Medulla oblongata (tissue), 1 donor: ENCODE data around the gene SASH3.

ENCODE experiments used
- DNase-seq: peaks from one replicate; pipeline ENCODE4 v3.0.0-alpha.2; 2015; ENCODE audit errors: extremely low spot score

Gene SASH3

DNA sequence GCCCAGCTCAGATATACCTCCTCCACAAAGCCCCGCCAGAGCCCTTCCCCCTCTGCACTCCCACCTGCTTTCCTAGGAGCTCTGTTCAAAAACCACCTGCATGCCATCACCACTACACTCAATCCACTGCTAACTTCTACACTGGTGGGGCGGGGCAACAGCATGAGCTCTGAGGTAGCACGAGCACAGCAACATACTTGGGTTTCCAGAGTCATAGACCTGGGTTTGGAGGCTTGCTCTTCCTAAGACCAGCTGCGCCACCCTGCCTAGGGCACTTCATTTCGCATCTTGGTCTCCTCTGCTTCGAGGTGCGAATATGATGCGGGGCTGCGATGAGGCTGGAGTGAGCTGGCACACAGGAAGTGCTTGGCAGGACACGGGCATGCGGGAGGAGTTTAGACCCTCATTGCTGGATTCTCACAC lies 3.6 kb downstream of the SASH3 start:
- no peak for DNase-seq

GRCh38 chrX:129784371-129784770 lies 4.6 kb downstream of the SASH3 start:
- no peak for DNase-seq

DNA sequence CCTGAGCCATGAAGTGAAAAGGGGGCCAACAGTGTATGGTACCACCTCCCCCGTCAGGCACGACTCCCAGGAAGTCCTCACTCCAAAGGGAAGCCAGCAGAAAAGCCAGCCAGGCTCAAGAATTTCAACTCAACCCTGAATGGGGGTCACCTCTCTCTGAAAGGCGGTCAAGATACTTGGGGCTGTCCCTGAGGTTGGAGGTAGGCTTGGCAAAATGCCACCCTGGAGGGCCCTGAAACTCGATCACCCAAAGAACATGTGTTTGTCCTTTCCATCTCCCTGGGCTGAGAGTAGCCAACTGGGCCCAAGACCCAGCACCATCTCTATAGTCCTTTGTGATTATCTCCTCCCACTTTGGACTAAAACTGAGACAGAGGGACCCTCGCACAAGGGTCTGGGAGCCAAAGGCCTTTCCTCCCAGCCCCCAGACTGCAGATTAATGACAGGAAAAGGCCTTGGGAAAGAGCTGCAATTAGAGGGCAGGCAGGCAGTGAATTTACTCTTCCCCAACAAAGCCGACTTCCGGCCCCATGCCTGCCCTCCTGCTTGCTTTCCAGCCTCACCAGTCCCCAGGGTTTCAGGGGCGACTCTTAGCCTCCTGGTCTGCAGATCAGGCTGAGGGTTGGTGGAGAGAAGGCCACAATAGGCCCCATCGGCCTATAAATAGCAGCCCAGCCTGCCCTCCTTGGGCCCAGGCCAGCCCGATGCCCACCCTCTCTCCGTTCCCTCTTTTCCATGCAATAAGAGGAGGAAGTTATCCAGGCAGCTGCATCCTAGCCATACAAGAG lies 5.6 kb downstream of the SASH3 start:
- no peak for DNase-seq

DNA sequence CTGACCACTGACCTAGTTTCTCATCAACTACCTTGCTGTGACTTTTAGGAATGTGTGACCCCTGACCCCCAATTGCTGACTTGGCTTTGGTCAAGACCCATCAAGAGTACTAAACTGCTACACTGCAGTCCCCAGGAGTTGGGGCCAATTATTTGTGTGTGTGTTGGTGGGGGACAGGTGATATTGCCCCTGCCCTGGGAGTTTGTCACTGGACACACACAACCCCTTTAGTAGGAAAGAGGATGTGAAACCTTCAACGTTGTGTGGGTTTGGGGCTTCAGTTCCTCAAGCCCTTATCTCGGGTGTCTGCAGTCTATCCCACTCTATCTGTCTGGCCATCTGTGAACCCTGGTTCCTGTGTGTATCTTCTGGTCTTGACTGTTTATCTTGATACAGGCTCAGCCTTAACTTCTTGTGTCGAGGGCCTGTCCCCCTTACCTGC lies 6.5 kb downstream of the SASH3 start:
- DNase-seq, result peak; percentile 50

GRCh38 chrX:129787336-129788055 lies 7.7 kb downstream of the SASH3 start:
- no peak for DNase-seq

DNA sequence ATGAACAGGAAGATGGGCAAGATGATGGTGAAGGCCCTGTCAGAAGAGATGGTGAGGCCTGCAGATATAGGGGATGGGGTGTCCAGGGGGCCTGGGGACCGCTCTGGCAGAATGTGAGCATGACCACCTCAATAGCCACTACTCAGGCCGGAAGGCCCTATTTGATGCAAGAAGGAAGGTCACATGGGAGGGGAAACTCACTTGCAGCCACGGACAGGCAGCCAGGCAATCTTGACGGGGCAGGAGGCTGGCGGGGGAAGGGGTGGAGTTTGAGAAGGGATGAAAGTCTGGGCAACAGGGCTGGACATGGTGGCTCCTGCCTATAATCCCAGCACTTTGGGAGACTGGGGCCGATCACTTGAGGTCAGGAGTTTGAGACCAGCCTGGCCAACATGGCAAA lies 8.8 kb downstream of the SASH3 start:
- no peak for DNase-seq

DNA sequence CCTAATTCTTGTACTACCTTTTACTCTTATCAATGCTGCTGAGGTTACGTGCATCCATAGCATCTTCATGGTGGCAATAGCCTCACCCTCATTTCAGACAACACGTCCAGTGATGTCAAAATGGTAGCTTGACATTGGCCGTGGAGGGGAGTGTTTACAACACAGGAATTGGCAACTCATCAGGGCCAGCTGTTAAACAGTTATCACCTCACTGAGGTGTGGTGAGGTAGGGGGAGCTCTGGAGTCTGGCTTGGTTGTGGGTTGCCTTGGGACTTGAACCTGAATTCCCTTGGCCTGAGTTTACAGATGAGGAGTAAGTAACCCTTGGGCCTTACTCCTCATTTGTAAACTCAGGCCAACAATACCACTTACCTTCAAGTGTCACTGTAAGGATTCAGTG lies 10.4 kb downstream of the SASH3 start:
- DNase-seq, result no peak

DNA sequence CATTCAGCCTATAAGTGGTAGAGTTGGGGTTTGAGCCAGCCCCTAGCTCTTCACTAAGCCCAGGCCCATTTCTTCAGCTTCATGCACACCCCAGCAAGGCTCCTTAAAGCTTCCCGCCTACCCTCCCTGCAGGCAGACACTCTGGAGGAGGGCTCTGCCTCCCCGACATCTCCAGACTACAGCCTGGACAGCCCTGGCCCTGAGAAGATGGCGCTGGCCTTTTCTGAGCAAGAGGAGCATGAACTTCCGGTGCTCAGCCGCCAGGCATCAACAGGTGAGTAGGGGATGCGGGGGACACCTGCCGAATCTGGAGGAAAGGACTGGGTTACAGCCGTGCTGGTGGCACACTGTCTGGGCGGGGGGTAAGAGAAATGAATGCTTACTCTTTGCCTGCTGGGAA lies 11.1 kb downstream of the SASH3 start:
- DNase-seq, result no peak

DNA sequence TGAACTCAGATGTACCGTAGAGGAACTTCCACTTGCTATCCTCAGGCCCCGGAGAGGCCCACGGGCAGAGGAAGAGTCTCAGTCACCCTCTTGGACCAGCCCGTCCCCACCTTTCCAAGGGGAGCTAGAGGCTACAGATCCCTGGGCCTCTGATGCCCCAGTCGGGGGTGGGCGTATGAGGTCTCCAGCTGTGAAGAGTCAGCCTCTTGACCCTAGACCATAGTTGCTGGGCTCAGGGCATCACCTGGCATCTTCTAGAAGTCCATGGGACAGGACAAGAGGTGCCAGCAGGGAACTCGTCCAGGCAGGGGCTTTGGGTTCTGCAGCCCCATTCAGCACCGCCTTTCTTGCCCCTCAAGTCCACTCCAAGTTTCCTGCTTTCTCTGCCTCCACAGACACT lies 11.6 kb downstream of the SASH3 start:
- DNase-seq, result no peak

GRCh38 chrX:129791961-129792570 lies 12.3 kb downstream of the SASH3 start:
- DNase-seq, result no peak

DNA sequence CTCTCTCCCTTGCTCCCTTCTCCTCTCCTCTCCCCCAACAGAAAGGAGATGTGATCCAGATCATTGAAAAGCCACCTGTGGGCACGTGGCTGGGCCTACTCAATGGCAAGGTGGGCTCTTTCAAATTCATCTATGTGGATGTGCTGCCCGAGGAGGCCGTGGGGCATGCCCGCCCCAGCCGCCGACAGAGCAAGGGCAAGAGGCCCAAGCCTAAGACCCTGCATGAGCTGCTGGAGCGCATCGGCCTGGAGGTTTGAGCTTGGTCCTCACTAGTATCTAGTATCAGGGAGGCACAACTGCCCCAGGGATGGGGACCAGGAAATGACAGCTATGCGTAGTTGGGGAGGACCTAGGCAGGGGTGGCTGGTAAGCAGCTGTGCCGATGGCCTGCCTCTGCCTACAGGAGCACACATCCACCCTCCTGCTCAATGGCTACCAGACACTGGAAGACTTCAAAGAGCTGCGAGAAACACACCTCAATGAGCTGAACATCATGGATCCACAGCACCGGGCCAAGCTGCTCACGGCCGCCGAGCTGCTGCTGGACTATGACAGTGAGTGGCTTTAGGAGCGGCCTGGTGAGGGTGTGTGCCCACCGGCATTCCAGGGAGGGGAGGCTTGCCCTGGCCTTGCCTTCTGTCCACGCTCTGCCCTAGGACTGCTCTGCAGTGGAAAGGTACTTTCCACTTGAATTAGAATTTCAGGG lies 13.0 kb downstream of the SASH3 start:
- no peak for DNase-seq

DNA sequence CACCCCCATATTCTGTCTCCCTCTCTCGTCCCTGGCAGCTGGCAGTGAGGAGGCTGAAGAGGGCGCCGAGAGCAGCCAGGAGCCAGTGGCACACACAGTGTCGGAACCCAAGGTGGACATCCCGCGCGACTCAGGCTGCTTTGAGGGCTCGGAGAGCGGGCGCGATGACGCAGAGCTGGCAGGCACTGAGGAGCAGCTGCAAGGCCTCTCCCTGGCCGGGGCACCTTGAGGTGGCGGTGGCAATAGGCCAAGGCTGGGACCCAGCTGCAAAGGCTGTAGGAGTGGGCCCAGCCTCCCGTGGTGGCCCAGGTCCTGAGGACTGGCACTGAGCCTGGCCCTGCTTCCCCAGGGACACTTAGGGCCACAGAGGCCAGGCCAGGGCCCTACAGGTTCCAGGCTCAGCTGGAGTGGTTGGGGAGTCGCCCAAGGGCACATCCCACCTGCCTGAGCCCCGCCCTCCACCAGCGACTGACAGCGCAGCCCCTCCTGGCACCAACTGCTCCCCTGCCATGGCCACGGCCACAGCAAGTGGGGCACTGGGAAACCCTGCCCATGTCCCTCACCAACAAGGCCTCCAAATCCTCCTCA lies 13.9 kb downstream of the SASH3 start:
- DNase-seq, result no peak

DNA sequence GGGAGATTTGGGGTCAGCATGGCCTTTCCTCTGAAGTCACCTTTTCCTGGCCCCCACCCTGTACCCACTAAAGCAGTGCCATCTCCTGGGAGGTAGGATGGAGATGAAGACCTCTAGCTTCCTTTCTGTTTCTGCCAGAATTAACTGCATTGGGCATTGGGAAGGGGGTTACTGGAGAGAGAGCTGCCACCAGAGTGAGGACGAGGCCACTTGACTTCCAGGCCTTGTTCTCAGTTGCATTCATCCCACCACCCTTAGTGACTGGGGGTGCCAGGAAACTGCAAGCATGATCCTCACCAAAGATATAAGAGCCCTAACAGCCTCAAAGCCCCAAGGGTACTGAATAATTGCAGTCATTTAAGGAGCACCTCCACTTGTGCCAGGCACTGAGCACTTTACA lies 15.8 kb downstream of the SASH3 start:
- DNase-seq, result no peak

GRCh38 chrX:129797251-129797906 lies 17.6 kb downstream of the SASH3 start:
- no peak for DNase-seq

DNA sequence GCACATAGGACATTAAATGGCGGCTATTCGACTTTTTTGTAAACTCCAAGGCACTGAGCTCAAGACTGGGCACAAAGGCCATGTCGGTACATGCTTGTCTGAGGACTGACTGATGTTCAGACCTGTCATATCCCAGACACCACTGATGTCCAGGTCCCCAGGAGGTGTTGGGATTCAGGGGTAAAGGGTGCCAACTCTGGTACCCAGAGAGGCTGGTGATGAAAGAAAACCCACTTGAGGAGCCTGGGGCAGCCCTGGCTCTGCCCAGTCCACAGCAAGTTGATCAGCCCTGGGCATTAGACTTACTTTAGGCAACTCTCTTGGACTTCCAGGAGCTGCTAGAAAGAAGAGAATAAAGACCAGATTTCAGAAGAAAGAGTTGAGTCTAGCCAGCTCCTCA lies 18.7 kb downstream of the SASH3 start:
- DNase-seq, result no peak

DNA sequence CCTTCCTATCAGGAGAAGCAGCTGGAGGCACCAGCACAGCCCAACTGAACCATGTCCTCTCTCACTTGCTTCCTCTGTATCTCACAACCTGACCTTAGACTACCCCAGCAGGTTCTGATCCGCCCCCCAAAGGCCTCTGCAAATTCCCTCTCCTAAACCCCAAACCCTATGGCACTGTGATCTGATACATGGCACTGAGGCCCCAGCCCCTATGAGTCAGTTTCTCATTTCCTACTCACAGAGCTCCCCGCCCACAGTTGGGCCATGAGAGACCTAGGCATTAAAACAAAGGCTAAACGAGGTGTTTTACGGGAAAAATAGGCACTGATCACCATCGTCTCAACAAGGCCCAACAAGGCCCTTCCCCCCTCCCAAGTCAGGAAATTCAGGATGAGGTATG lies 19.1 kb downstream of the SASH3 start:
- no peak for DNase-seq

DNA sequence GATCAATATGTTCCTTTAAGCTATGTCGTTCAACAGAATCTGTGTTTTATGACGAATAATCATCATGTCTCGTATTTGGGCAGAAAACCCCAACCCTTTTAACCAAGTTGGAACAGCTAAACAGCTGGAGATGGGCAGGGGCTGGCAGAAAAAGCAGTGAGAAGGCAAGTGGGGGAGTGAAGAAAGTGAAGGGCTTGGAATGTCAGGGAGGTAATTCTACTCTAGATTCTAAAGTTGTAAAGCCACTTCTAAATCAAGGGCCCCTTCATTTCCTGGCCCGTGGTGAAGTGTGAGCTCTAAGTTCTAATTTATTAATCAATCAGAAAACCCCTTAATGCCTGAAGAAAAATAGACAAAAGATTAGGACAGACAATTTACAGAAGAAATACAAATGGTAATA lies 20.4 kb downstream of the SASH3 start:
- no peak for DNase-seq

- DNase-seq, result no peak
Measured at GRCh38 chrX:129802863-129803262, 23.1 kb downstream of the SASH3 start.

DNA sequence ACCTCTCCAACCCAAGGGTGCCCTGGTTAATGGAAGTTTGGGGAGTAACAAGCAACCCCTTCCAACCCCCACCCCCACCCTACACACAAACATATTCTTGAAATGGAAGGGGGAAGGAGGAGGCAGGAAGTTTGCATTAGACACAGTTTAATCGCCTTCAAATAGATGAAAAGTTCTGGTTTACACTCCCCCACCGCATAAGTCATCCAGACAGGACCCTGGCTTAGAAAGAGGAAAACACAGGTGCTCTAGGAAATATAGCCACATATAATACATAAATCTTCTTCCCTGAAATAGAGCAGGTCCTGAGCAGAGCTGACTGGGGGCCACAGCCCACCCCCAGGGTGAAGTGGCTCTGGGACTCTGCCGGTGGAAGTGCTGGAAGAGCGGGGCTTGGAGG lies 25.1 kb downstream of the SASH3 start:
- no peak for DNase-seq

DNA sequence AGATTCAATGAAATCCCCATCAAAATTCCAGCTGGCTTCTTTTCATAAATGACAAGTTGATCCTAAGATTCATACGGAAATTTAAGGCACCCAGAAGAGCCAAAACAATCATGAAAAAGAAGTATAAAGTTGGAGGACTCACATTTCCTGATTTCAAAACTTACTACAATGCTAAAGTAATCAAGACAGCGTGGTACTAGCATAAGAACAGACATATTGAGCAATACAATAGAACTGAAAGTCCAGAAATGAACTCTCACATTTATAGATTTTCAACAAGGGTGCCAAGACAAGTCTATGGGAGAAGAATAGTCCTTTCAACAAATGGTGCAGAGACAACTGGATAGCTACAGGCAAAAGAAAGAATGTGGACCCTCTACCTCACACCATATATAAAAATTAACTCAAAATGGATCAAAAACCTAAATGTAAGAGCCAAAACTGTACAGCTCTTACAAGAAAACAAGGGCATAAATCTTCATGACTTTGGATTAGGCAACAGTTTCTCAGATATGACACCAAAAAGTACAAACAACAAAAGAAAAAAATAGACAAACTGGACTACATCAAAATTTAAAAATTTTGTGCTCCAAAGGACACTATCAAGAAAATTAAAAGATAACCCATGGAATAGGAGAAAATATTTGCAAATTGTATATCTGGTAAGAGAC lies 28.5 kb downstream of the SASH3 start:
- no peak for DNase-seq
